H1 (cell line): ENCODE data around the gene ASB11. TPM values are rescaled to one million over a fixed set of nuclear protein-coding genes. Genes with fewer than 3 reads are reported as not detected.

Source experiments
- CTCF ChIA-PET: fragments of 300-600 bp; sonication (Branson Sonifier 250); formaldehyde crosslinking; loops from one replicate; lab custom pipeline; 2021; ENCODE audit not compliant: partially characterized antibody; lab: Charles Lee
- POLR2A ChIA-PET: fragments of 300-600 bp; sonication (Branson Sonifier 250); formaldehyde crosslinking; loops from one replicate; lab custom pipeline; 2021; ENCODE audit warnings: inconsistent platforms; ENCODE audit not compliant: partially characterized antibody; lab: Charles Lee
- DNase-seq, 2 experiments: peaks; one replicate each; pipeline versions ENCODE4 v3.0.0 to v3.0.0-alpha.2; 2010 to 2022; ENCODE audit warnings: low spot score in 2 of 2, low read depth in 1 of 2, mixed read lengths in 1 of 2
- FAIRE-seq: peaks from 2 replicates; lab custom pipeline; 2011; peaks lifted over from hg19 to GRCh38; lab: Jason Lieb, UNC
- H2AFZ ChIP-seq: 2 replicates; pipeline ENCODE4 v1.8.1; 2012; ENCODE audit warnings: low read length, inconsistent platforms
- H2AK5ac ChIP-seq: 2 replicates; pipeline ENCODE4 v1.6.1; 2013; ENCODE audit warnings: low read depth, low read length
- H2BK120ac ChIP-seq: replicated peaks from 2 replicates; pipeline ENCODE3; 2013; ENCODE audit warnings: low read depth, low read length, inconsistent platforms
- H2BK12ac ChIP-seq: 2 replicates; pipeline ENCODE4 v1.6.1; 2013; ENCODE audit warnings: low read depth, low read length
- H2BK15ac ChIP-seq: 2 replicates; pipeline ENCODE4 v1.6.1; 2013; ENCODE audit warnings: low read length
- H2BK20ac ChIP-seq: 2 replicates; pipeline ENCODE4 v1.6.1; 2013; ENCODE audit warnings: low read length
- H2BK5ac ChIP-seq: 2 replicates; pipeline ENCODE4 v1.6.1; 2013; ENCODE audit warnings: low read depth, low read length
- H3K14ac ChIP-seq: 2 replicates; pipeline ENCODE4 v1.6.1; 2013; ENCODE audit warnings: inconsistent platforms; ENCODE audit not compliant: insufficient read length
- H3K18ac ChIP-seq: 2 replicates; pipeline ENCODE4 v1.6.1; 2013; ENCODE audit warnings: low read length; ENCODE audit errors: extremely low read depth
- H3K23ac ChIP-seq: 2 replicates; pipeline ENCODE4 v1.6.1; 2013; ENCODE audit warnings: inconsistent platforms; ENCODE audit not compliant: insufficient read length
- H3K23me2 ChIP-seq: 2 replicates; pipeline ENCODE4 v1.6.1; 2013; ENCODE audit warnings: low read depth, low read length
- H3K27ac ChIP-seq: 2 replicates; pipeline ENCODE4 v1.6.1; 2011; ENCODE audit warnings: low read depth, low read length, inconsistent platforms
- H3K27me3 ChIP-seq, 4 experiments: replicated peaks in 1 of 4; 1 replicate in 1 of 4; 2 replicates in 3 of 4; pipeline versions ENCODE4 v1.6.1 to v1.8.1; 2011 to 2013; ENCODE audit warnings: low read length in 3 of 4, mild to moderate bottlenecking in 3 of 4, inconsistent platforms in 2 of 4, mixed read lengths in 2 of 4, moderate library complexity in 1 of 4; ENCODE audit not compliant: control insufficient read depth in 3 of 4, insufficient read depth in 3 of 4; ENCODE audit errors: extremely low read depth in 1 of 4
- H3K36me3 ChIP-seq, 4 experiments: 2 replicates each; pipeline versions ENCODE4 v1.6.1 to v1.8.1; 2011 to 2013; ENCODE audit warnings: mild to moderate bottlenecking in 4 of 4, low read length in 3 of 4, moderate library complexity in 2 of 4, control low read depth in 1 of 4, inconsistent platforms in 1 of 4; ENCODE audit not compliant: insufficient read depth in 4 of 4, control insufficient read depth in 2 of 4
- H3K4ac ChIP-seq: replicated peaks from 2 replicates; pipeline ENCODE3; 2013; ENCODE audit warnings: low read length, low read depth, mixed read lengths, inconsistent platforms; ENCODE audit not compliant: insufficient read length
- H3K4me1 ChIP-seq, 4 experiments: replicated peaks in 1 of 4; 1 replicate in 1 of 4; 2 replicates in 3 of 4; pipeline versions ENCODE4 v1.6.1 to v1.8.1; 2011 to 2013; ENCODE audit warnings: low read length in 3 of 4, inconsistent platforms in 2 of 4, mixed read lengths in 1 of 4; ENCODE audit not compliant: insufficient read depth in 4 of 4, control insufficient read depth in 3 of 4
- H3K4me2 ChIP-seq, 2 experiments: 2 replicates each; pipeline versions ENCODE4 v1.6.1 to v1.8.1; 2011 to 2013; ENCODE audit warnings: low read depth in 2 of 2, low read length in 2 of 2, control low read depth in 1 of 2, inconsistent platforms in 1 of 2, mild to moderate bottlenecking in 1 of 2; ENCODE audit not compliant: insufficient read depth in 1 of 2
- H3K4me3 ChIP-seq, 4 experiments: fragments of 200-600, 300-600 bp in 1 of 4; sonication (generic), shearing (Covaris generic), sonication (Bioruptor Twin) in 1 of 4; 2 replicates each; pipeline versions ENCODE4 v1.5.1 to v1.8.1; 2011 to 2016; ENCODE audit warnings: low read length in 4 of 4, low read depth in 3 of 4, control low read depth in 2 of 4, inconsistent platforms in 2 of 4, mild to moderate bottlenecking in 2 of 4, mixed read lengths in 1 of 4, moderate library complexity in 1 of 4; ENCODE audit not compliant: insufficient read depth in 2 of 4; ENCODE audit errors: extremely low read depth in 1 of 4
- H3K56ac ChIP-seq: replicated peaks from 2 replicates; pipeline ENCODE3; 2013; ENCODE audit warnings: low read depth, mild to moderate bottlenecking, mixed read lengths, low read length, inconsistent platforms; ENCODE audit not compliant: insufficient read length
- H3K79me1 ChIP-seq: 2 replicates; pipeline ENCODE4 v1.6.1; 2013; ENCODE audit warnings: low read depth, low read length, control low read depth
- H3K79me2 ChIP-seq, 2 experiments: 2 replicates each; pipeline versions ENCODE4 v1.6.1 to v1.8.1; 2012 to 2013; ENCODE audit warnings: low read length in 2 of 2, mild to moderate bottlenecking in 2 of 2, inconsistent platforms in 1 of 2; ENCODE audit not compliant: insufficient read depth in 2 of 2, control insufficient read depth in 1 of 2
- H3K9ac ChIP-seq, 4 experiments: replicated peaks in 1 of 4; 1 replicate in 1 of 4; 2 replicates in 3 of 4; pipeline versions ENCODE4 v1.6.1 to v1.8.1; 2011 to 2013; ENCODE audit warnings: low read depth in 3 of 4, low read length in 3 of 4, control low read depth in 2 of 4, mild to moderate bottlenecking in 2 of 4, moderate library complexity in 2 of 4, inconsistent platforms in 1 of 4; ENCODE audit errors: extremely low read depth in 1 of 4
- H3K9me3 ChIP-seq, 2 experiments: 2 replicates each; pipeline versions ENCODE4 v1.6.1 to v1.8.1; 2012 to 2013; ENCODE audit warnings: mild to moderate bottlenecking in 2 of 2, moderate library complexity in 2 of 2, control low read depth in 1 of 2, inconsistent platforms in 1 of 2, low read depth in 1 of 2, low read length in 1 of 2, mixed read lengths in 1 of 2; ENCODE audit not compliant: insufficient read depth in 2 of 2
- H4K20me1 ChIP-seq, 2 experiments: replicated peaks in 1 of 2; 2 replicates each; pipeline versions ENCODE3 to v1.8.1; 2011 to 2013; ENCODE audit warnings: inconsistent platforms in 2 of 2, low read length in 2 of 2, mild to moderate bottlenecking in 1 of 2; ENCODE audit not compliant: insufficient read depth in 2 of 2, control insufficient read depth in 1 of 2
- H4K5ac ChIP-seq: 2 replicates; pipeline ENCODE4 v1.6.1; 2013; ENCODE audit warnings: low read length, low read depth, mixed read lengths, inconsistent platforms; ENCODE audit not compliant: insufficient read length
- H4K8ac ChIP-seq: 2 replicates; pipeline ENCODE4 v1.8.0; 2013; ENCODE audit warnings: mild to moderate bottlenecking, moderate library complexity, low read length, inconsistent platforms; ENCODE audit not compliant: insufficient read depth; ENCODE audit errors: extremely low read depth
- H4K91ac ChIP-seq: replicated peaks from 2 replicates; pipeline ENCODE3; 2013; ENCODE audit warnings: low read length, mixed read lengths, inconsistent platforms; ENCODE audit not compliant: insufficient read length
- CREB1 ChIP-seq: IDR thresholded peaks from 2 replicates; pipeline ENCODE4 v1.6.1; 2012; ENCODE audit warnings: inconsistent platforms
- EP300 ChIP-seq, 2 experiments: IDR thresholded peaks; 1 replicate in 1 of 2; 2 replicates in 1 of 2; pipeline ENCODE4 v1.6.1; 2011 to 2012; ENCODE audit warnings: low read depth in 2 of 2, low read length in 2 of 2, mild to moderate bottlenecking in 2 of 2, borderline replicate concordance in 1 of 2, inconsistent platforms in 1 of 2, moderate library complexity in 1 of 2
- HDAC6 ChIP-seq: IDR thresholded peaks from one replicate; pipeline ENCODE4 v1.7.1; 2012; ENCODE audit warnings: low read depth, mild to moderate bottlenecking, inconsistent platforms, low read length, moderate library complexity
- KDM4A ChIP-seq: IDR thresholded peaks from one replicate; pipeline ENCODE4 v1.7.1; 2012; ENCODE audit warnings: low read depth, mild to moderate bottlenecking, moderate library complexity, low read length, inconsistent platforms; ENCODE audit not compliant: severe bottlenecking
- KDM5A ChIP-seq: fragments of 200-600 bp; IDR thresholded peaks from 2 replicates; pipeline ENCODE4 v1.7.1; 2012; ENCODE audit warnings: mild to moderate bottlenecking, low read length, inconsistent platforms, mixed read lengths
- POU5F1 ChIP-seq: IDR thresholded peaks from 2 replicates; pipeline ENCODE4 v1.6.1; 2011; ENCODE audit warnings: low read depth, mild to moderate bottlenecking, low read length, moderate library complexity
- RXRA ChIP-seq: IDR thresholded peaks from 2 replicates; pipeline ENCODE4 v1.6.1; 2011; ENCODE audit warnings: low read depth, mild to moderate bottlenecking, low read length, moderate library complexity; ENCODE audit not compliant: insufficient read depth
- TAF1 ChIP-seq: IDR thresholded peaks from 2 replicates; pipeline ENCODE4 v1.6.1; 2011; ENCODE audit warnings: mild to moderate bottlenecking, low read depth, low read length
- USF2 ChIP-seq: IDR thresholded peaks from 2 replicates; pipeline ENCODE4 v1.6.1; 2011; ENCODE audit warnings: low read length, improper control_type of control experiment
- WGBS, 2 experiments: shearing (Covaris generic) in 1 of 2; methylation state at CpG; one replicate each; pipeline versions ENCODE4 v1.1.6 to v1.1.7; 2013 to 2015; ENCODE audit warnings: low lambda C conversion rate in 2 of 2, mixed read lengths in 2 of 2, inconsistent platforms in 1 of 2, low coverage in 1 of 2, missing lambda C conversion rate in 1 of 2; ENCODE audit not compliant: insufficient replicate concordance in 2 of 2, insufficient coverage in 1 of 2, insufficient read length in 1 of 2; ENCODE audit errors: extremely low coverage in 1 of 2, missing lambda C conversion rate in 1 of 2; 5-methylcytosine and 5-hydroxymethylcytosine counted together
- polyA plus RNA-seq, 7 experiments: library from polyadenylated mRNA; depleted of rRNA in 3 of 7; stranded (reverse) in 5 of 7; unstranded in 2 of 7; fragments of >200 nt in 5 of 7; fragments of 200-250 nt in 2 of 7; gene quantifications; 1 replicate in 5 of 7; 2 replicates in 1 of 7; 4 replicates in 1 of 7; pipeline versions ENCODE4 v1.2.1 to v1.2.3, GENCODE V29; 2011 to 2013; ENCODE audit warnings: missing spikeins in 2 of 7, mixed read lengths in 2 of 7
- total RNA-seq: library from RNA; stranded (reverse); fragmentation: NEBNext Ultra II Directional; extraction: Animal tissue kit (Norgen Biotek cat#: 25700); gene quantifications from 2 replicates; pipeline ENCODE4 v1.2.1, GENCODE V29; 2021

ASB11 gene
- total and polyA plus RNA-seq, 2 of the 8 experiments (the other 6 are each of a cell fraction or from before 2014, with no cell fraction given): not detected

- H3K27me3 ChIP-seq: no peaks in the 10 kb centered on the region
- no peak overlapping the region for H3K9ac ChIP-seq
- no peaks in the 10 kb centered on the region for H3K36me3 ChIP-seq
- DNase-seq (no peak), FAIRE-seq (no peak)
- no peaks in the 10 kb centered on the region for H3K23me2 ChIP-seq
- no peak overlapping the region for H3K27ac ChIP-seq
- H2BK15ac ChIP-seq: no peak overlapping the region
- H2BK120ac ChIP-seq: no peak overlapping the region
- no peaks in the 10 kb centered on the region for H3K9me3 ChIP-seq
- no peak overlapping the region for H3K4me3 ChIP-seq
- no peaks in the 10 kb centered on the region for H3K79me2 ChIP-seq
- 57% methylated on average over 1 of the region's 1 CpG; no CpG with 5 or more reads in 1 of the 2 experiments for WGBS, 2 experiments
- no peak overlapping the region for H4K5ac ChIP-seq
- H2BK12ac ChIP-seq: no peak overlapping the region
- no peak overlapping the region for H3K4ac ChIP-seq
- no peak overlapping the region for H3K14ac ChIP-seq
- no peak overlapping the region for H3K56ac ChIP-seq
- H3K4me2 ChIP-seq: no peak overlapping the region
- POLR2A ChIA-PET: no interaction called here
- H2AFZ ChIP-seq: no peak overlapping the region
- no peaks in the 10 kb centered on the region for H3K4me1 ChIP-seq
- H3K18ac ChIP-seq: no peak overlapping the region
- CTCF ChIA-PET: interaction anchor here (0.6 to 1.3 kb wide), 2 partner anchors 22 to 33 kb away, joined by 3 read pairs; no protein-coding TSS in a partner anchor
- no peak overlapping the region for H4K8ac ChIP-seq
- no peak overlapping the region for H2BK20ac ChIP-seq
- no peak overlapping the region for H3K23ac ChIP-seq
- no peak overlapping the region for H2AK5ac ChIP-seq
- TF ChIP-seq KDM4A (no peak), EP300 (IDR thresholded peaks at IDR 0.05; ENCODE audit: borderline replicate concordance in 1 of 2, low read depth in 2 of 2, low read length in 2 of 2) (no peak), HDAC6 (no peak), USF2 (no peak), RXRA (no peak), KDM5A (no peak), POU5F1 (no peak), TAF1 (no peak), CREB1 (no peak)
- no peaks in the 10 kb centered on the region for H4K20me1 ChIP-seq
- no peak overlapping the region for H4K91ac ChIP-seq
- no peak overlapping the region for H2BK5ac ChIP-seq
- no peaks in the 10 kb centered on the region for H3K79me1 ChIP-seq
These were observed 37.8 kb downstream of the ASB11 start for GRCh38 chrX:15277604-15278003.
